Measurements from ENCODE around the gene CTNNA1.

- TF ChIP-seq CTCF (IDR thresholded peaks at IDR 0.05; ENCODE audit: extremely low read depth in 1 of 2, insufficient read depth in 1 of 2, low read depth in 1 of 2, low read length in 2 of 2): no peak
- TF ChIP-seq POLR2A (IDR thresholded peaks at IDR 0.05; ENCODE audit: low read depth, low read length): no peak
- no peak for TF ChIP-seq POLR2AphosphoS5 (IDR thresholded peaks at IDR 0.05; ENCODE audit: insufficient read depth, low read depth, low read length)
- TF ChIP-seq FOS (IDR thresholded peaks at IDR 0.05; ENCODE audit: borderline replicate concordance, insufficient read depth, low read length): no peak
- no peak for TF ChIP-seq MAX (IDR thresholded peaks at IDR 0.05; ENCODE audit: insufficient read depth, insufficient read length)
- TF ChIP-seq EZH2 (IDR thresholded peaks at IDR 0.05; ENCODE audit: borderline replicate concordance, low read depth, low read length, severe bottlenecking): no peak
- no peak for TF ChIP-seq JUN (IDR thresholded peaks at IDR 0.05; ENCODE audit: borderline replicate concordance, insufficient read depth, insufficient read length, low read depth)
- TF ChIP-seq MYC (IDR thresholded peaks at IDR 0.05; ENCODE audit: low read depth, low read length): no peak
Observed at GRCh38 chr5:138883211-138883610, 130.0 kb downstream of the CTNNA1 start.

Data from endothelial cell of umbilical vein (primary cell).